GM18508 (cell line): Measurements from ENCODE around the gene AQP11.

Experiments
- ATAC-seq: cut with Tn5 transposase; IDR thresholded peaks from one replicate; pipeline ENCODE4 v1.9.1; 2021; ENCODE audit warnings: moderate number of reproducible peaks; ENCODE audit not compliant: insufficient read depth, unreplicated experiment

Gene AQP11

GRCh38 chr11:77654770-77655434 is 65.1 kb downstream of the AQP11 start:
- no peak for ATAC-seq

DNA sequence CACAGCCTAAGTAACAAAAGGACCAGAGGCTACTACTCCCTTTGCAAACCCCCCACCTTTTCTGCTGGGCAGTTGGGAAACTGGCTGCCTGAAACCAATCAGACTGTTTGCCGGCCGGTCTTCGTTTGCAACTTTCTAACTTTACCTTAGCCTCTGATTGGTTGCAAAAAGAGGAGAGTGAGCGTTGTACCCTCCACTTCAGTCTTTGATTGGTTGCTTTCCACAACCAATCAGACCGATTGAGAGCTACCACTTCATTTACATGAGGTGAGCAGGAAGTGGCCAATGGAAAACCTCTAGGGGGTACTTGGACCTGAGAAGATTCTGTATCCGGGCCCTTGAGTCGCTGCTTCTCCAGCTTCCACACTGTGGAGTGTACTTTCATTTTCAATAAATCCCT is 66.6 kb downstream of the AQP11 start:
- no peak for ATAC-seq

- no peak for ATAC-seq
Observed at GRCh38 chr11:77658213-77659013, 68.7 kb downstream of the AQP11 start.
